GM10847 (cell line): ENCODE data around the gene TREML2.

Experiments used
- POLR2A ChIP-seq: IDR thresholded peaks from 2 replicates; pipeline ENCODE4 v1.6.1; 2011; ENCODE audit not compliant: insufficient read length; ENCODE audit errors: extremely low read depth

TREML2 gene

GRCh38 chr6:41190791-41191190 lies 10.2 kb downstream of the TREML2 start:
- TF ChIP-seq POLR2A = no peak

- no peak for TF ChIP-seq POLR2A
Measured at GRCh38 chr6:41189967-41190366, 11.0 kb downstream of the TREML2 start.

- no peak for TF ChIP-seq POLR2A
Measured at GRCh38 chr6:41187924-41188886, 12.7 kb downstream of the TREML2 start.

- TF ChIP-seq POLR2A = no peak
Measured at GRCh38 chr6:41186031-41186562, 14.9 kb downstream of the TREML2 start.

- no peak for TF ChIP-seq POLR2A
Measured at GRCh38 chr6:41184761-41185160, 16.2 kb downstream of the TREML2 start.

GRCh38 chr6:41182069-41183034 lies 18.6 kb downstream of the TREML2 start:
- TF ChIP-seq POLR2A = no peak

GRCh38 chr6:41181566-41181965 lies 19.4 kb downstream of the TREML2 start:
- no peak for TF ChIP-seq POLR2A

- no peak for TF ChIP-seq POLR2A
Measured at GRCh38 chr6:41179163-41179562, 21.8 kb downstream of the TREML2 start.

- TF ChIP-seq POLR2A = no peak
Measured at GRCh38 chr6:41177695-41178094, 23.3 kb downstream of the TREML2 start.

GRCh38 chr6:41177287-41177686 lies 23.7 kb downstream of the TREML2 start:
- TF ChIP-seq POLR2A = no peak

- TF ChIP-seq POLR2A = no peak
Measured at GRCh38 chr6:41176189-41176588, 24.8 kb downstream of the TREML2 start.

- no peak for TF ChIP-seq POLR2A
Measured at GRCh38 chr6:41175084-41175483, 25.9 kb downstream of the TREML2 start.

- no peak for TF ChIP-seq POLR2A
Measured at GRCh38 chr6:41174610-41175009, 26.3 kb downstream of the TREML2 start.

- TF ChIP-seq POLR2A = no peak
Measured at GRCh38 chr6:41171908-41172307, 29.0 kb downstream of the TREML2 start.

GRCh38 chr6:41170547-41171160 lies 30.3 kb downstream of the TREML2 start:
- TF ChIP-seq POLR2A = no peak
